Fibroblast of skin of left quadriceps (primary cell): ENCODE measurements around the gene MEX3B.
"Not testable (repeated sequence)": the region's sequence is repeated elsewhere in the genome, so short reads cannot be mapped to it uniquely, and the experiment has no call there.

Source experiments
- DNase-seq, 2 experiments: peaks; one replicate each; pipeline ENCODE4 v3.0.0-alpha.2; 2013; ENCODE audit warnings: low read depth in 2 of 2

Gene MEX3B

DNA sequence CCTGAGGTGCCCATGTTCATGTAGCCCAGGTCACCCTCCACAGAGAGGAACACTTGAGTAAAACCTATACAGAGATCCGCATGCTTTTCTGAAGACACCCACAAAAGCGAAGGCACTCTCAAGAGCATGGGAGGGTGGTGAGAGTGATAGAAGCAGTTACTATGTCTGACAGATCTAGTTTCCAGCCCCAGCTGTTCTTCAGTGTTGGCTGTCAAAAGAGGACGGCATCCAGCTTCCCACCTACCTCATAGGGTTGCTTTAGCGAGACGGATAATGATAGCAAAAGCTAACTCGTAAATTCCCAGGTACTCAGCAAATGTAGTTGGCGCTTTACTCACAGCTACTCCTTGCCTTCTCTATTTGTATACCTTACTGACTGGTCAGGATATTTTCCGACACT lies 3.0 kb upstream of the MEX3B start:
- no peak for DNase-seq

DNA sequence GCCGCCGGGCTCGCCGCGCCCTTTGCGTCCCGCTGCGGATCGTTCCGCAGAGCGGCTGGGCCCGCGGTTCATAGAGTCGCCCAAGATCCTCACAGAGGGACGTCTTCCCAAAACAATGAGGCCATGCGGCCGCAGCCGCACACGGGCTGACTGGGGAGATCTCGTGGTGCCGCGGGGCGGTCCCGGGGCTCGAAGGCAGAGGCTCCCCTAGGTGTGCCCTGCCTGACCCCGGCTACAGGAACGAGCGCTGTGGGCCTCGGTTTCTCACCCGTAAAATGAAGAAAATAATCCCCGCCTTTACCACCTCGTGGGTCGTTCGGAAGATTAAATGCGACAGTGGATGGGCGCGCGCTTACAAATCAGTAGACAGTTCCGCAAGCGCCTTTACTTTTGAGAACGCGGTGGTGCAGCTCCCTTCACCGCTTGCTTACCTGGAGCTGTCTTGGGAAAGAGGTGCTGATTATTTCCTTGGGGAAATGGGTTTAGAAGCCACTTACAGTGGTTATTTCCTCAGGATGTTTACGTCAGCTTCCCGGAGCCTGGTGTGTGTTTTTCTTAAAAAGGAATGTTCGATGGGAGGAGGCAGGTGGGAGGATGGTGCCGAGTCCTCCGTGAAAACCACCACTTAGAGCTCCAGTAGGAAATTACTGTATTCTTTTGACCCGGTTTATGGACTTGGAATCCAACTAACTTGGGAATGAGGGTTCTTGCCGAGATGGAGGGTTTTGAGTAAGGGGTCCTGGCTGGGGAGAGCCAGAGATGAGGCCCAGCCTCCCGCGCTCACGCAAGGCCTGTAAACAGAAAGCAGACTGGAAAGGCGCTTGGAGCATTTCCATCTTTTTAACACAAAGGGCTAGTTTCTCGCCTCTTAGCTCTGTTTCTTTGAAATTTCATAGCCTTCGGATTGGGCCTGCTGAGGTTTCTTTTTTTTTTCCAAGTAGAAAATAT lies 1.9 kb upstream of the MEX3B start:
- no peak for DNase-seq

- DNase-seq: peak; percentile 90 to 91
These were observed 1.0 kb upstream of the MEX3B start for GRCh38 chr15:82046666-82047452.

DNA sequence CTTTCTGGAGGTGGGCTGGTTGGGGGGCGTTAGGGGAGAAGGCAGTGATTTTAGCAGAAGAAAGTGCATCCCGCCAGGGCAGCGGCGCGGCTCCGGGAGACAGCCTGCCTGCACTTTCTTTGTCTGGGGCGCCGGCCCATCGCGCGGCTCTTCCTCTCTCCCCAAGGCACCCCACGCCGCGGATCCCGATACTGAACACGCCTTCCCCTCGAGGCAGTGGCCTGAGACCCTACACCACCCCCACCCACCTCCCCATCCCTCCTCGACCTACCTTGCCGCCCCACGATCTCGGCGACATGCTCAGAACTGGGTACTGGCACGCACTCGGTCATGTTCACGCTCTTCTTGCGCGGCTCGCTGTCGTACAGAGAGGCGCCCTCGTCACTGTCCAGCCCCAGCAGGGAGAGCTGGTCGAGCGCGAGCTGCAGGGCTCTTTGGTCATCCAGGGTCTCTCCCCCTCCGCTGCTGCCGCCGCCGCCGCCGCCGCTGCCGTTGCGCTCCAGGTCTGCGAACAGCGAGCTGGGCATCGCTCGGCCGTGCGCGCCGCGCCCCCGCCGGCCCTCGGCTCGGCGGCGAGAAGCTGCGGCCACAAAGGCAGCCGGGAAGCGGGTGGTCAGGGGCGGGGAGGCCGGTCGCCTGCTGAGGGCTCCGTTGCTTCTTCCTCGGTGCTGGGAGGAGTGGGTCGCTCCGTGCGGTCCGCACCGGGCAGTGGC lies 483 bp downstream of the MEX3B start:
- DNase-seq: peak in 1 of 2 experiments; percentile 7

DNA sequence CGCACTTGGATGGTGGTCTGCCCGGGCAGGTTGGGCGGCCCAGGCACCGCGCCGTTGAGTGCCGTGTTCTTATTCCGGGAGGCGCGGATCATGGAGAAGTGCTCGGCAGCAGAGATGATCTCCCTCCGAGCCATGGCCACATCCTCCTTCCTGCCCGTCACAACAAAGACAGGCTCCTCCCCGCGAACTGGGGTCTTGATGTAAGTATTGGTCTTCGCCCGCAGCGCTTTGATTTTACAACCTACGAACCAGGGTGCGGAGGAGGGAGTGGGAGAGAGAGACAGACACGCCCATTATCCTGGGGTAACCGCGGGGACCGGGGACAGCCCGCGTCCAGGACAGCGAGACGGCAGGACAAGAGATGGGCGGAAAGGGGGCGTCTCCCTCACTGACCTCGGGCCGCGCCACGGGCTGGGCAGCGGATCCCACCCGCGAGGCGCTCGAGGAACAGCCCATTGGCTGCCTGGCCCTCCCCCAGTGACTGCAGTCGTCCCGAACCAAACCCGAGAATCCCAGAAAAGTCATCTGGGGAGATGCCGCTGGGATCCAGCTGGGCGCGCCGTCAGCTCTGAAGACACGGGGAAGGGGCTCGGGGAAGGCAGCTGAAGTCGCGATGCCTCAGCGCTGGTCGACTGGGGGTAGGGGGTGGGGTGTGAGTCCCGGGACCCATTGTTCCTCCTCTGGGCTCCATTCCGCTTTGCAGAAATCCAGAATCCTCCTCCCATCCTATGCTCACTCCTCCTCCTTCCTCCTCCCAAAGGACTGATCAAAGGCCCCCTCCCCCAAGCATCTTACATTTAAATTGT lies 1.2 kb downstream of the MEX3B start:
- DNase-seq: peak; percentile 51 to 56

GRCh38 chr15:82043796-82044372 lies 1.9 kb downstream of the MEX3B start:
- no peak for DNase-seq

DNA sequence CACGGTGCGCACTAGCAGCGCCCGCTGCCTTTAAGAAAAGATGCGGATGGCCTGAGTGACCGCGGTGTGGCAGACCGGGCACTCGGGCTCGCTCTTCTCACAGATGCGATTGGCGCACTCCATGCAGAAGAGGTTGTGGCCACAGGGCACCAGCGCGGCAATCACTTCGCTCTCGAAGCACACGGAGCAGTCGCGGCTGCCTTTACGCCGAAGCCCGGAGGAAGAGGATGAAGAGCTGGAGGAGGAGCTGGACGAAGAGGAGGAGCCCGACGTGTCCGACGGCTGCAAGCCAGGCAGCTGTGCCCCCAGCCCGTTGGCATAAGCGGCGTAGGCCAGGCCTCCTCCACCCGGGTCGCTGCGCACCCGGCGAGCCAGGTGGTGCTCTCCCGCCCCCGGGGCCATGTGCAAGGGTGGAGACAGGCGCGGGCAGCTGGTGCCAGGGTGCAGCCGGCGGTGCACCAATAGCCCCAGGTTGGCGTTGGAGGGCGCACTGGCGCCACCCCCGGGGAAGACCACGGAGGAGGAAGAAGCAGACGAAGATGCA lies 2.6 kb downstream of the MEX3B start:
- DNase-seq: no peak

DNA sequence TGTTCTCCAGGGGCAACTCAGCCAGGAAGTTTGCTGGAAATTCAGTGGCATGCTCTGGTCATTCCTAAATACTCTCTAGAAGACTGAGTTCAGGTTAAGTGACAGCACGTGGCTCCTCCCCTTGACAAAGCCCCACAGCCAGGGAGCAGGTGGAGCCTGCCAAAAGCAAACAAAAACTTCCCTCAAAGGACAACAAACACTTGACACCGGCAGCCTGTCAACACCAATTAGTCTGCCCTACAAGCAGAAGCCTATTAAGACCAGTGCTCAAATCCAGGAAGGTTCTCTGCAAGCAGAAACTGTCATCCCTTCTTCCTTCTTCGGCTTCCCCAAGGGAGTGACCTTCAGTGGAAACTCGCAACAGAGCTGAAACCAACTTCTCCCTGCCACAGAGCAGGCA lies 5.0 kb downstream of the MEX3B start:
- DNase-seq: no peak

DNA sequence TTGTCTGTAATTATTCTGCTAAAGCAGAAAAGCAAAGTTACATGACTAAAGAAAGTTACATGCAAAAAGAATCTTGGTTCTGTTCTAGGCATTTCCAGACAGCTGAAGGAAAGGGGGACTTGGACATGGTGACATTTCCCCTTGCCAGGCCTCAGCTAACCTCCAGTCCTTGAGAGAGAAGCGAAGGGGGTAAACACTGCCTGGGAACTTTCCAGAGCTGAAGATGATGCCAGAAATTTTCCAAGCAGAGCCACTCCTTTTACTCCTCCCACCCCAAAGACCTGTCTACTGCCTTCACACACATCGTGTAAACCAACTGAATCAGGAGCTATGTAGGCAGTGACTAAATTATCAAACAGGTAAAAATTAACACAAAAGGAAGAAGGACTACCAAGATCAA lies 5.4 kb downstream of the MEX3B start:
- DNase-seq: no peak

- no peak for DNase-seq
These were observed 5.9 kb downstream of the MEX3B start for GRCh38 chr15:82039871-82040270.

DNA sequence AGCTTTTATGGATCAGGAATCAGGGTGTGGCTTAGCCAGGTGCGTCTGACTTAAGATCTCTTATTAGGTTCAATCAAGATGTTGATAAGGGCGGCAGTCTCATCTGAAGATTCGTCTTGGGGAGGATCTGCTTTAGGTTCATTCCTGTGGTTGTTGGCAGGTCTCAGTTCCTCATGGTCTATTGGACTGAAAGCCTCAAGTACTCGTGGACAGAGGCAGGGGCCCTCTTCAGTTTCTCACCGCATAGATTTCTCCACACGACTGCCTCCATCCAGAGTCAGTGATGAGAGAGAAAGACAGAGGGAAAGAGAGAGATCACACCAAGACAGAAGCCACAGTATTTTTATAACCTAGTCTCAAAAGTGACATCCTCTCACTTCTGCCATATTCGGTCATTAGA lies 9.4 kb downstream of the MEX3B start:
- no peak for DNase-seq

DNA sequence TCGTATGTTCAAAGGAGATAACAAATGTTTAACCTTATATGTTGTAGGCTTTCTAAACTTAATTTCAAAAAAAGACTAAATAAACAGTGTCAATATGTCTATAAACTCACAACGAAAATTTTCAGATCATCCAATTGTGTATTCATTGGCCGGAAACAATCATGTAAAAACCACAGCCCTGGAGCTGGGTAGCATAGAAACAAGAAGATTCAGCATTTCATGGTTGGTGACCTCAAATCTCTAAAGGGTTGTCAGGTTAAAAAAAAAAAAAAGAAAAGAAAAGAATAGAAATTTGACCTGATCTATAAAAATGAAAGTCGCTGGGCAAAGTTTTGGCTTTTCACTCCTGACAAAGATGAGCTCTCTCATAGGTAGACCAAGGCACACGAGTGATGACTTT lies 13.9 kb downstream of the MEX3B start:
- no peak for DNase-seq

DNA sequence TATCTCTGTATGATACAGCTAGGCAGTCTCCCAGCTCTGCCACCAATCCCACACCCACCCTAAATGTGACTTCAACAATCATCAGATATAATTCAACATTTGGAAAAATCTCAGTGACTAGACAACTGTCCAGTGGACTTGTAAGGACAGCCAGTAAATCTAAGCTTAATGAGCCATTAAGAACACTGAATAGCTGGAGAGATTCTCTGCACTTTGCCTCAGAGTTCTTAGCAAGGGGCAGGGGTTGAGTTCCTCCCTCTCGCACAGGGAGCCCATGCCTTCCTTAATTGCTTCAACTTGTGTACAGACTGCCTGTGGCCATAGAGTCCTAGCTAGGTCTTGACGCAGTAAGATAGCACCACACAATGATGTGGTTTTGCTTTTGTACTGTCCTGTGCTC lies 15.6 kb downstream of the MEX3B start:
- no peak for DNase-seq

- DNase-seq: not testable (repeated sequence)
These were observed 17.7 kb downstream of the MEX3B start for GRCh38 chr15:82028163-82028562.

GRCh38 chr15:82021992-82022391 lies 23.8 kb downstream of the MEX3B start:
- peak in 1 of 2 experiments; percentile 9 for DNase-seq

- DNase-seq: no peak
These were observed 25.0 kb downstream of the MEX3B start for GRCh38 chr15:82020625-82021394.

- DNase-seq: no peak
These were observed 27.6 kb downstream of the MEX3B start for GRCh38 chr15:82018201-82018600.

GRCh38 chr15:82017656-82018055 lies 28.2 kb downstream of the MEX3B start:
- DNase-seq: no peak

GRCh38 chr15:82014989-82015388 lies 30.8 kb downstream of the MEX3B start:
- DNase-seq: no peak

DNA sequence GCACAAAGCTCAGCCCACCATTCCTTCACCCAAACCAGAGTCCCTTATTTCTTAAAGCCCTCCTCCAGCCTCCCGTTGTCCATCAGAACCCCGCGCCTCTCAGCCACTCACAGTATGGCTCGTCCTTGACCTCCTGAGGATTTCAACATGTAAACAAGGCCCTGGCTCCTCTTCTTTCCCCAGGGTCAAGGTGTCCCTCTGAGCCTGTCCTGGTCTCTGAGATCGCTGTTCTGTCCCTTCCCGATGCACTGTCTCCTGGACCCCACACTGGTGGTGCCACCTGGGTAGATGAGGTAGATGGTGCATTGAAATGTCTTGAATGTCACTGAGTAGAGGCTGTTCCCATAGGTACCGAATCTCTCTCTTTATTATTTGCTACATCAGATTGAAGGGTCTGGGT lies 32.9 kb downstream of the MEX3B start:
- DNase-seq: no peak
